Breast epithelium (tissue), 4 donors: ENCODE results near the gene PPP2R3A. TPM values are rescaled to one million over a fixed set of nuclear protein-coding genes. Genes with fewer than 3 reads are reported as not detected.

Experiments used
- DNase-seq, 2 donors: peaks; one replicate each; pipeline ENCODE4 v3.0.0-alpha.2; 2019; ENCODE audit warnings: low spot score in 2 of 2
- H3K27ac ChIP-seq, 2 donors: fragments of 200-600 bp; sonication (generic) in 1 of 2; one replicate each; pipeline ENCODE4 v1.5.1; 2016 to 2019; ENCODE audit warnings: mild to moderate bottlenecking in 1 of 2
- H3K27me3 ChIP-seq, 2 donors: fragments of 200-600 bp; sonication (generic) in 1 of 2; one replicate each; pipeline versions ENCODE4 v1.5.1 to v1.6.0; 2017 to 2019; ENCODE audit warnings: control low read depth in 1 of 2, mild to moderate bottlenecking in 1 of 2
- H3K36me3 ChIP-seq: fragments of 200-600 bp; one replicate; pipeline ENCODE4 v1.5.1; 2019
- H3K4me1 ChIP-seq, 2 donors: fragments of 200-600 bp; sonication (generic); one replicate each; pipeline ENCODE4 v1.5.1; 2016 to 2019; ENCODE audit warnings: control low read depth in 1 of 2
- H3K4me3 ChIP-seq, 3 donors: fragments of 200-600 bp; sonication (generic); 1 replicate in 2 of 3; 2 replicates in 1 of 3; pipeline ENCODE4 v1.5.1; 2016 to 2019; ENCODE audit warnings: mild to moderate bottlenecking in 3 of 3, moderate library complexity in 2 of 3
- H3K9me3 ChIP-seq, 2 donors: fragments of 200-600 bp; sonication (generic) in 1 of 2; one replicate each; pipeline ENCODE4 v1.5.1; 2016 to 2019; ENCODE audit warnings: control low read depth in 1 of 2
- CTCF ChIP-seq, 3 donors: fragments of 450-650 bp; IDR thresholded peaks; one replicate each; pipeline ENCODE4 v1.5.1; 2016 to 2017; ENCODE audit warnings: antibody characterized with exemption in 3 of 3, mild to moderate bottlenecking in 3 of 3, moderate library complexity in 3 of 3
- POLR2A ChIP-seq: fragments of 450-650 bp; IDR thresholded peaks from one replicate; pipeline ENCODE4 v1.6.1; 2016; ENCODE audit warnings: antibody characterized with exemption, mild to moderate bottlenecking, moderate library complexity
- POLR2AphosphoS5 ChIP-seq, 3 donors: sonication (generic); formaldehyde crosslinking; IDR thresholded peaks; one replicate each; pipeline ENCODE4 v1.6.1; 2017; ENCODE audit warnings: antibody characterized with exemption in 3 of 3
- intact Hi-C: fragments of 100-400 bp; cut with DNase I; formaldehyde crosslinking; loops from one replicate; pipeline ENCODE4 v1.15.1; 2023; ENCODE audit warnings: low total_unique reads
- total RNA-seq, 3 donors: library from RNA; depleted of rRNA; stranded (reverse); fragments of >200 nt; gene quantifications; one replicate each; pipeline ENCODE4 v1.1.0, GENCODE V29; 2016

PPP2R3A gene
- total RNA-seq, 3 donors from 2014 or later: 10.4 to 43.6 (median 20.6) TPM

DNA sequence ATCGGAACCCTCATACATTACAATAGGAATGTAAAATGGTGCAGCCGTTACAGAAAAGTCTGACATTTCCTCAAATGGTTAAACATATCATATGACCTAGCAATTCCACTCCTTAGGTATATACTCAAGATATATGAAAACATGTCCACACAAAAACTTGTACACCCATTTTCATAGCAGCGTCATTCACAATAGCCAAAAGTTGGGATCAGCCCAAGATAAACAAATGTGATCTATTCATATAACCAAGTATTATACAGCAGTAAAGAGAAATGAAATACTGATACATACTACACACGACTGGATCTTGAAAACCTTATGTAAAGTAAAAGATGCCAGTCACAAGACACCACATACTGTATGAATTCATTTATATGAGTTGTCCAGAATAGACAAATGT lies 128.2 kb downstream of the PPP2R3A start:
- no peak overlapping the region for H3K27ac ChIP-seq
- intact Hi-C loops: loop anchor here (10.0 kb wide), 1 partner anchor 151 kb away; no protein-coding TSS in a partner anchor
- TF ChIP-seq CTCF (IDR thresholded peaks at IDR 0.05) (no peak), POLR2A (no peak), POLR2AphosphoS5 (IDR thresholded peaks at IDR 0.05) (no peak)
- no peak for DNase-seq
- H3K4me1 ChIP-seq: no peaks in the 10 kb centered on the region
- H3K4me3 ChIP-seq: no peak overlapping the region
- no peaks in the 10 kb centered on the region for H3K27me3 ChIP-seq
- H3K36me3 ChIP-seq: no peaks in the 10 kb centered on the region
- H3K9me3 ChIP-seq: no peaks in the 10 kb centered on the region

DNA sequence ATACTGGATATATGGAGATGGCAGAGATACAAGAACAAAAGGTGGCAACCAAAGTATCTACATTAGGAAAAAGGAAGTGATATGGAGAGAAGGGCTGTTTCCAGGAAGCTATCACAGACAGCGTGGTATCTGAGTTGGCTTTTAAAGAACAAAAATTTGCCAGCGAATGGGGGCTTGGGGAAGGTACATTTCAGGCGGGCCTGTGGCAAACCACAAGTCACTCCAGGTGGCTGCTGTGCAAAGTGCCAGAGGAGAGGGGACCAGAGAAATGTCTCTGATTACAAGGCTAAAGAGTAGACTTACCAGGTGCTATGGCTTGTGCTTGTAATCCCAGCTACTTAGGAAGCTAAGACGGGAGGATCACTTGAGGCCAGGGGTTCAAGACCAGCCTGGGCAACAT lies 139.5 kb downstream of the PPP2R3A start:
- no peaks in the 10 kb centered on the region for H3K27me3 ChIP-seq
- no peak for DNase-seq
- no peak overlapping the region for H3K4me3 ChIP-seq
- TF ChIP-seq POLR2AphosphoS5 (IDR thresholded peaks at IDR 0.05) (no peak), CTCF (IDR thresholded peaks at IDR 0.05) (no peak), POLR2A (no peak)
- no peaks in the 10 kb centered on the region for H3K9me3 ChIP-seq
- H3K36me3 ChIP-seq: no peaks in the 10 kb centered on the region
- H3K4me1 ChIP-seq: no peaks in the 10 kb centered on the region
- intact Hi-C loops: no loop called here
- H3K27ac ChIP-seq: no peak overlapping the region

- Histone ChIP-seq H3K9me3 (no peaks in the 10 kb centered on the region), H3K27ac (no peak overlapping the region), H3K4me1 (no peaks in the 10 kb centered on the region), H3K36me3 (no peaks in the 10 kb centered on the region), H3K4me3 (no peak overlapping the region), H3K27me3 (no peaks in the 10 kb centered on the region)
- no peak for DNase-seq
- intact Hi-C loops: no loop called here
- no peak for TF ChIP-seq POLR2AphosphoS5 (IDR thresholded peaks at IDR 0.05)
- no peak for TF ChIP-seq POLR2A
- no peak for TF ChIP-seq CTCF (IDR thresholded peaks at IDR 0.05)
Measured at GRCh38 chr3:136106101-136106500, 140.6 kb downstream of the PPP2R3A start.

DNA sequence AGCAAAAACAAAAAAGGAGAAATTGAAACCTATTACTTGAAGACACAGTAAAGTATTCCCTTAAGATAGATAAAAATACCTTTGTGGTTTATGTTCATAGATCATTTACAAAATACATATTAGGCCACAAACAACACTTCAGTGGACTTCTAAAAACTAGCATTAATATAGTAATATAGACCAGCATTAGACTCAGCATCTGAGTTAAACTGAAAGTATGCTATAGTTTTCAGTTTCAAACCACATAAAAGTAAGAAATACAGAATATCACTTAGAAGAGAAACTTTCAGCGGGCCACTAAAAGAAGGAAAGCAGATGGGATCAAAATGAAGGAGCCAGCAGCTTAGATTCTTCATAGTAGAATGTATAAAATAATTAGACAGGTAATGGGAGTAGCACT lies 144.0 kb downstream of the PPP2R3A start:
- no peak for DNase-seq
- no peaks in the 10 kb centered on the region for H3K36me3 ChIP-seq
- no peak overlapping the region for H3K4me3 ChIP-seq
- H3K27ac ChIP-seq: no peak overlapping the region
- intact Hi-C loops: no loop called here
- TF ChIP-seq CTCF (IDR thresholded peaks at IDR 0.05) (no peak), POLR2A (no peak), POLR2AphosphoS5 (IDR thresholded peaks at IDR 0.05) (no peak)
- no peaks in the 10 kb centered on the region for H3K9me3 ChIP-seq
- H3K4me1 ChIP-seq: no peaks in the 10 kb centered on the region
- no peaks in the 10 kb centered on the region for H3K27me3 ChIP-seq

- H3K4me1 ChIP-seq: no peaks in the 10 kb centered on the region
- no peaks in the 10 kb centered on the region for H3K36me3 ChIP-seq
- intact Hi-C loops: no loop called here
- no peaks in the 10 kb centered on the region for H3K9me3 ChIP-seq
- no peak overlapping the region for H3K4me3 ChIP-seq
- no peak overlapping the region for H3K27ac ChIP-seq
- TF ChIP-seq POLR2A (no peak), POLR2AphosphoS5 (IDR thresholded peaks at IDR 0.05) (no peak), CTCF (IDR thresholded peaks at IDR 0.05) (no peak)
- no peaks in the 10 kb centered on the region for H3K27me3 ChIP-seq
- DNase-seq: no peak
Measured at GRCh38 chr3:136110481-136110880, 145.0 kb downstream of the PPP2R3A start.
